HFFc6 (cell line): ENCODE data around the gene ANKRD39. TPM values are rescaled to one million over a fixed set of nuclear protein-coding genes. Genes with fewer than 3 reads are reported as not detected.

Source experiments
- DNase-seq: peaks from one replicate; pipeline ENCODE4 v3.0.0-alpha.2; 2018
- H3K27ac Mint-ChIP-seq: 2 replicates; pipeline ENCODE4 v1.8.0; 2020; ENCODE audit warnings: mild to moderate bottlenecking, mixed read lengths
- H3K27me3 Mint-ChIP-seq: 2 replicates; pipeline ENCODE4 v1.8.0; 2021; ENCODE audit warnings: mild to moderate bottlenecking, moderate library complexity, mixed read lengths; ENCODE audit not compliant: insufficient read depth
- H3K36me3 Mint-ChIP-seq: 2 replicates; pipeline ENCODE4 v1.8.0; 2021; ENCODE audit warnings: low read depth, mixed read lengths
- H3K4me1 Mint-ChIP-seq: 2 replicates; pipeline ENCODE4 v1.8.0; 2020; ENCODE audit warnings: low read depth, mixed read lengths
- H3K4me3 Mint-ChIP-seq: 2 replicates; pipeline ENCODE4 v1.8.0; 2020; ENCODE audit warnings: mild to moderate bottlenecking, moderate library complexity, mixed read lengths
- H3K9me3 Mint-ChIP-seq: 2 replicates; pipeline ENCODE4 v1.8.0; 2020; ENCODE audit warnings: mild to moderate bottlenecking, mixed read lengths
- total RNA-seq, 6 experiments: library from RNA; stranded (reverse); fragmentation: NEBNext Ultra II Directional; extraction: Animal tissue kit (Norgen Biotek cat#: 25700); gene quantifications; 2 replicates in 1 of 6; 3 replicates in 5 of 6; pipeline ENCODE4 v1.2.3, GENCODE V29; 2021
- TF ChIP-seq, protein P1 (sequence below): fragments of 200-600 bp; sonication (generic); IDR thresholded peaks from 2 replicates; pipeline ENCODE4 v1.5.0; 2021; ENCODE audit warnings: antibody characterized with exemption, mild to moderate bottlenecking

Gene ANKRD39
- total RNA-seq, 6 experiments from 2014 or later = 14.7 to 16.3 (median 15.3) TPM

DNA sequence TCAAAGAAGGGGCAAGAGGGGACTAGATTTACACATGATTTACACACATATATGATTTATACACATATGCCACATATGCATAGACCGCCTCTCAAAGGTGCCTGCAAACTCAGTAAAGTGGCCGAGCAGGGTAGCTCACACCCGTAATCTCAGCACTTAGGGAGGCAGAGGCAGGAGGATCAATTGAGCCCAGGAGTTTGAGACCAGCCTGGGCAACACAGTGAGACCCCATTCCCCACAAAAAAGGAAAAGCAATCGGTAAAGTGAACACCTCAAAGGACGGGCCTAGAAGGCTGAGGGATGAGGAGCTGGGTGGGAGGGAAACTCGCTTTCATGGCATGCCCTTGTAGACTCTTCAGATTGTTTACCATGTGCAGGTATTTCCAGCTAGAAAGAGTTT lies 5.1 kb downstream of the ANKRD39 start:
- no peak for DNase-seq

GRCh38 chr2:96848264-96848663 lies 9.6 kb downstream of the ANKRD39 start:
- Mint-ChIP-seq H3K27me3 (no peaks in the 10 kb centered on the region; the same call in 1 of the 2 replicates), H3K36me3 (peaks cover 8% of the 10 kb centered on the region), H3K4me1 (no peaks in the 10 kb centered on the region), H3K4me3 (no peak overlapping the region), H3K9me3 (no peaks in the 10 kb centered on the region), H3K27ac (no peak overlapping the region)
- TF ChIP-seq, protein P1, sequence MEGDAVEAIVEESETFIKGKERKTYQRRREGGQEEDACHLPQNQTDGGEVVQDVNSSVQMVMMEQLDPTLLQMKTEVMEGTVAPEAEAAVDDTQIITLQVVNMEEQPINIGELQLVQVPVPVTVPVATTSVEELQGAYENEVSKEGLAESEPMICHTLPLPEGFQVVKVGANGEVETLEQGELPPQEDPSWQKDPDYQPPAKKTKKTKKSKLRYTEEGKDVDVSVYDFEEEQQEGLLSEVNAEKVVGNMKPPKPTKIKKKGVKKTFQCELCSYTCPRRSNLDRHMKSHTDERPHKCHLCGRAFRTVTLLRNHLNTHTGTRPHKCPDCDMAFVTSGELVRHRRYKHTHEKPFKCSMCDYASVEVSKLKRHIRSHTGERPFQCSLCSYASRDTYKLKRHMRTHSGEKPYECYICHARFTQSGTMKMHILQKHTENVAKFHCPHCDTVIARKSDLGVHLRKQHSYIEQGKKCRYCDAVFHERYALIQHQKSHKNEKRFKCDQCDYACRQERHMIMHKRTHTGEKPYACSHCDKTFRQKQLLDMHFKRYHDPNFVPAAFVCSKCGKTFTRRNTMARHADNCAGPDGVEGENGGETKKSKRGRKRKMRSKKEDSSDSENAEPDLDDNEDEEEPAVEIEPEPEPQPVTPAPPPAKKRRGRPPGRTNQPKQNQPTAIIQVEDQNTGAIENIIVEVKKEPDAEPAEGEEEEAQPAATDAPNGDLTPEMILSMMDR = no peak
- no peak for DNase-seq

More for the DNA sequence above, 5.1 kb downstream of the ANKRD39 start:
- Mint-ChIP-seq H3K27me3 (no peaks in the 10 kb centered on the region; the same call in 1 of the 2 replicates), H3K4me1 (peaks cover 16% of the 10 kb centered on the region), H3K4me3 (no peak overlapping the region), H3K9me3 (no peaks in the 10 kb centered on the region), H3K36me3 (peaks cover 10% of the 10 kb centered on the region), H3K27ac (no peak overlapping the region)
- TF ChIP-seq, protein P1 = no peak

DNA sequence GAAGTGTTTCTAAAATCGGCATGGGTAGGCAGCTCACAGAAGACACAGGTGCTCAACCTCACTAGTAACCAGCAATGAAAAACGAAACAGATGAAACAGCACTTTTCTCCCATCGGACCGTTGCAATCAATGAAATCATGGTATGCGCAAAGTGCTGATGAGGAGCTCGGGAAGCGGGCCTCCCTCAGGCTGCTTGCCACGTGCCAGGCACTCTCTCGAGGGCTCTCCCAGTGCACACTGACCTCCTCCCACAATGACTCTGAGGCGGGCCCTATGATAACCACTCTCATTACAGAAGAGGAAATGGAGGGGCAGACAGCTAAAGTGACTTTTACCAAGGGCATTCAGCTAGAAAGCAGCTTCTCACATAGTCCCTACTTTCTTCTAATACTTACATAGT lies 10.2 kb downstream of the ANKRD39 start:
- TF ChIP-seq, protein P1 = no peak
- Mint-ChIP-seq H3K27me3 (peaks cover 2% of the 10 kb centered on the region; the same call in 1 of the 2 replicates), H3K4me1 (no peaks in the 10 kb centered on the region), H3K4me3 (no peak overlapping the region), H3K36me3 (peaks cover 1% of the 10 kb centered on the region), H3K9me3 (no peaks in the 10 kb centered on the region), H3K27ac (no peak overlapping the region)
- no peak for DNase-seq

- no peak overlapping the region for H3K27ac Mint-ChIP-seq
- peaks cover 2% of the 10 kb centered on the region for H3K27me3 Mint-ChIP-seq
- no peaks in the 10 kb centered on the region for H3K9me3 Mint-ChIP-seq
- H3K36me3 Mint-ChIP-seq = no peaks in the 10 kb centered on the region; the same call in 1 of the 2 replicates
- no peak overlapping the region for H3K4me3 Mint-ChIP-seq
- H3K4me1 Mint-ChIP-seq = no peaks in the 10 kb centered on the region
- DNase-seq = no peak
- TF ChIP-seq, protein P1 = no peak
Measured at GRCh38 chr2:96846825-96847224, 11.0 kb downstream of the ANKRD39 start.

DNA sequence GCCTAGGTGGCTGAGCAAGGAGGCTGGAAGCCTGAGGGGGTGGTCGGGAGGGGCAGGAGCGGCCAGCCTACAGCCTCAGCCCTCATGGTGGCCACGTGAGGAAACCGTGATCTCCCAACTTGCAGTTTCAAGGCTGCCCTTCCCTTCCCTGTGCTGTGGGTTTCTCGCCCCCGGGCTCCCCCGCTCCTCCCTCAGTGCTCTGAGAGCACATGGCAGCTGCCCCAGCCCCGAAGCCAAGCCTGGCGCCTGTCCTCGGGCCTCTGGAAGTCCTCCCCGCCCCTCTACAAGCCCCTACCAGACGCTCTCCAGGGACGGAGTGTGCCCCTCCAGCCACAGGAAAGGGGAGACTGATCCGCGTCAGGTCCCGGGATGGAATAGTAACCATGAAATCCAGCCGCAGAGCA lies 13.4 kb downstream of the ANKRD39 start:
- Mint-ChIP-seq H3K4me1 (no peaks in the 10 kb centered on the region), H3K27me3 (peaks cover 2% of the 10 kb centered on the region; the same call in 1 of the 2 replicates), H3K36me3 (no peaks in the 10 kb centered on the region; the same call in 1 of the 2 replicates), H3K9me3 (no peaks in the 10 kb centered on the region), H3K4me3 (no peak overlapping the region), H3K27ac (no peak overlapping the region)
- TF ChIP-seq, protein P1 = no peak
- no peak for DNase-seq
